Measurements from ENCODE around the gene ALG8. TPM values are rescaled to one million over a fixed set of nuclear protein-coding genes. Genes with fewer than 3 reads are reported as not detected.

The ALG8 gene
- total RNA-seq, 1 experiment from 2014 or later: 67.5 TPM

GRCh38 chr11:78140392-78141077, 1.1 kb upstream of the ALG8 start:
- H4K20me1 ChIP-seq (ENCODE audit: insufficient read depth): no peaks in the 10 kb centered on the region
- peaks cover 21% of the 10 kb centered on the region; the same call in 1 of the 2 replicates for H3K36me3 ChIP-seq (ENCODE audit: low read depth)
- peak overlapping the region; percentile 97; the same call in 1 of the 2 replicates for H2AFZ ChIP-seq
- H3K9me2 ChIP-seq (ENCODE audit: insufficient read depth): no peaks in the 10 kb centered on the region
- ChIA-PET POLR2A (ENCODE audit: unreplicated experiment) (no interaction called here), CTCF (no interaction called here)
- BruUV-seq (replicated peaks): no TSS peak
- H3K4me1 ChIP-seq (replicated peaks; ENCODE audit: insufficient read depth): peaks cover 21% of the 10 kb centered on the region
- peaks cover 7% of the 10 kb centered on the region for H3F3A ChIP-seq (ENCODE audit: insufficient read depth, low read depth)
- intact Hi-C loops (cut with micrococcal nuclease; ENCODE audit: unreplicated experiment): loop anchor here (10.0 kb wide), 1 partner anchor 434 kb away; the partner anchor contains the start of gene NARS2
- H3K27me3 ChIP-seq (ENCODE audit: insufficient read depth, low read depth): no peaks in the 10 kb centered on the region
- peak overlapping the region; percentile 86 for H3K4me2 ChIP-seq
- DNase-seq: no peak
- TF ChIP-seq, protein P1, sequence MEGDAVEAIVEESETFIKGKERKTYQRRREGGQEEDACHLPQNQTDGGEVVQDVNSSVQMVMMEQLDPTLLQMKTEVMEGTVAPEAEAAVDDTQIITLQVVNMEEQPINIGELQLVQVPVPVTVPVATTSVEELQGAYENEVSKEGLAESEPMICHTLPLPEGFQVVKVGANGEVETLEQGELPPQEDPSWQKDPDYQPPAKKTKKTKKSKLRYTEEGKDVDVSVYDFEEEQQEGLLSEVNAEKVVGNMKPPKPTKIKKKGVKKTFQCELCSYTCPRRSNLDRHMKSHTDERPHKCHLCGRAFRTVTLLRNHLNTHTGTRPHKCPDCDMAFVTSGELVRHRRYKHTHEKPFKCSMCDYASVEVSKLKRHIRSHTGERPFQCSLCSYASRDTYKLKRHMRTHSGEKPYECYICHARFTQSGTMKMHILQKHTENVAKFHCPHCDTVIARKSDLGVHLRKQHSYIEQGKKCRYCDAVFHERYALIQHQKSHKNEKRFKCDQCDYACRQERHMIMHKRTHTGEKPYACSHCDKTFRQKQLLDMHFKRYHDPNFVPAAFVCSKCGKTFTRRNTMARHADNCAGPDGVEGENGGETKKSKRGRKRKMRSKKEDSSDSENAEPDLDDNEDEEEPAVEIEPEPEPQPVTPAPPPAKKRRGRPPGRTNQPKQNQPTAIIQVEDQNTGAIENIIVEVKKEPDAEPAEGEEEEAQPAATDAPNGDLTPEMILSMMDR (conservative IDR thresholded peaks at IDR 0.05): no peak
- no peak for TF ChIP-seq EZH2 (IDR thresholded peaks at IDR 0.05; ENCODE audit: low read depth)
- H3K27ac ChIP-seq: no peak overlapping the region
- no peaks in the 10 kb centered on the region for H3K9me3 ChIP-seq (ENCODE audit: insufficient read depth, low read depth)
- peak overlapping the region; percentile 63 for H3K4me3 ChIP-seq
- peaks cover 48% of the 10 kb centered on the region for H3K79me2 ChIP-seq (ENCODE audit: low read depth)

- peak; percentile 31 to 60 for DNase-seq
- Histone ChIP-seq H3K9me3 (ENCODE audit: insufficient read depth, low read depth) (no peaks in the 10 kb centered on the region), H3K27ac (peak overlapping the region; percentile 58), H3K36me3 (ENCODE audit: low read depth) (peaks cover 22% of the 10 kb centered on the region; the same call in 1 of the 2 replicates), H3K9me2 (ENCODE audit: insufficient read depth) (no peaks in the 10 kb centered on the region), H4K20me1 (ENCODE audit: insufficient read depth) (no peaks in the 10 kb centered on the region), H3K4me1 (replicated peaks; ENCODE audit: insufficient read depth) (peaks cover 21% of the 10 kb centered on the region), H2AFZ (peak overlapping the region; percentile 97), H3K4me3 (peak overlapping the region; percentile 63), H3K79me2 (ENCODE audit: low read depth) (peaks cover 48% of the 10 kb centered on the region), H3K4me2 (peak overlapping the region; percentile 86), H3F3A (ENCODE audit: insufficient read depth, low read depth) (peaks cover 7% of the 10 kb centered on the region), H3K27me3 (ENCODE audit: insufficient read depth, low read depth) (no peaks in the 10 kb centered on the region)
- ChIA-PET POLR2A (ENCODE audit: unreplicated experiment) (interaction anchor here (0.5 to 0.7 kb wide), 6 partner anchors 10 to 144 kb away, joined by 3 to 7 read pairs (median 6); partner anchors contain the start of gene INTS4), CTCF (interaction anchor here (1.1 kb wide), 1 partner anchor 426 kb away, joined by 4 read pairs; no protein-coding TSS in a partner anchor)
- intact Hi-C loops (cut with micrococcal nuclease; ENCODE audit: unreplicated experiment): loop anchor here (1.0 to 2.0 kb wide), 2 partner anchors 49 to 278 kb away; partner anchors contain the start of genes GAB2, KCTD21 and USP35
- no peak for TF ChIP-seq EZH2 (IDR thresholded peaks at IDR 0.05; ENCODE audit: low read depth)
- TF ChIP-seq, protein P1 (conservative IDR thresholded peaks at IDR 0.05): no peak; the same call in 1 of the 2 replicates
- TSS peak; percentile 49 for BruUV-seq (replicated peaks)
Observed at GRCh38 chr11:78138694-78139421, 568 bp downstream of the ALG8 start.

DNA sequence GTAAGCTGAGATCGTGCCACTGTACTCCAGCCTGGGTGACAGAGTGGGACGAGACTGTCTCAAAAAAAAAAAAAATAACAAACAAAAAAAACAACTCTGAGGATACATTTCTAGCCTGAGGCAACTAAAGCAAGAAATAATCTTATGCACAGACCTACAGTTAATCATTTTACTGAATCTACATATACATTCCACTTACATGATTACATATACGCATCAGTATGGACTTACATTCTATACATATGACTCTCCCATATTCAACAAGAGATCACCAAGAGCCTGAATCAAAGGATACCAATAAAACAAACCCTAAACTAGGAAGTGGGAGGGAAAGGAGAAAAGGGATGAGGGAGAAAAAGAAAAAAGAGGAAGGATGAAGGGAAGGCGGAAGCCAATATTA, 1.1 kb downstream of the ALG8 start:
- intact Hi-C loops (cut with micrococcal nuclease; ENCODE audit: unreplicated experiment): loop anchor here (2.0 kb wide), 1 partner anchor 279 kb away; the partner anchor contains the start of gene GAB2
- no peaks in the 10 kb centered on the region for H3K27me3 ChIP-seq (ENCODE audit: insufficient read depth, low read depth)
- ChIA-PET CTCF (no interaction called here), POLR2A (ENCODE audit: unreplicated experiment) (interaction anchor here (0.5 to 0.7 kb wide), 2 partner anchors 62 to 143 kb away, joined by 3 to 4 read pairs; partner anchors contain the start of gene INTS4)
- no peaks in the 10 kb centered on the region for H4K20me1 ChIP-seq (ENCODE audit: insufficient read depth)
- no peak overlapping the region for H2AFZ ChIP-seq
- no peak for TF ChIP-seq EZH2 (IDR thresholded peaks at IDR 0.05; ENCODE audit: low read depth)
- TF ChIP-seq, protein P1 (conservative IDR thresholded peaks at IDR 0.05): no peak
- H3K4me2 ChIP-seq: peak overlapping the region; percentile 86
- no peaks in the 10 kb centered on the region for H3K9me3 ChIP-seq (ENCODE audit: insufficient read depth, low read depth)
- H3F3A ChIP-seq (ENCODE audit: insufficient read depth, low read depth): peaks cover 7% of the 10 kb centered on the region
- H3K79me2 ChIP-seq (ENCODE audit: low read depth): peaks cover 48% of the 10 kb centered on the region
- DNase-seq: peak in 1 of 2 experiments; percentile 59
- H3K4me1 ChIP-seq (replicated peaks; ENCODE audit: insufficient read depth): peaks cover 21% of the 10 kb centered on the region
- H3K36me3 ChIP-seq (ENCODE audit: low read depth): peaks cover 22% of the 10 kb centered on the region; the same call in 1 of the 2 replicates
- BruUV-seq (replicated peaks): no TSS peak
- peak overlapping the region; percentile 63; the same call in 1 of the 2 replicates for H3K4me3 ChIP-seq
- H3K9me2 ChIP-seq (ENCODE audit: insufficient read depth): no peaks in the 10 kb centered on the region
- no peak overlapping the region for H3K27ac ChIP-seq
